ENCODE results near the gene MAS1.

DNA sequence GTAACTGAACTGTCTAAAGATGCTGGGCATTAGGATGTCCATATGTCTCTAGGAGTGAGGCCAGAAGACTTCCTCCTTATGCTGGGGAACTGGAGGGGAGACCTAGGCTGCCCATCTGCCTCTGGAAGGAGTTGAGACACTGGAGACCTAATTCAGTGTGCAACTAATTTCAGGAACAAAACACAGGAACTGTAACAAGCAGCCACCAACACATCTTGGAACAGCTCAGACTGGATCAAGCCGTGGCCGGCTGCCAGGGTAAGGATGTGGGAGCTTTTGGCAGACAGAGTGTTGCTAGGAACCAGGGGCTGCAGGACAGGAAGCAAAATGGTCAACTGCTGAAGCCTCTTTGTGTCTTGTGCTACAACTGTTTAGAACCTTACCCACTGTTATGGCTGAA is 16.4 kb upstream of the MAS1 start:
- TF ChIP-seq, protein P1, sequence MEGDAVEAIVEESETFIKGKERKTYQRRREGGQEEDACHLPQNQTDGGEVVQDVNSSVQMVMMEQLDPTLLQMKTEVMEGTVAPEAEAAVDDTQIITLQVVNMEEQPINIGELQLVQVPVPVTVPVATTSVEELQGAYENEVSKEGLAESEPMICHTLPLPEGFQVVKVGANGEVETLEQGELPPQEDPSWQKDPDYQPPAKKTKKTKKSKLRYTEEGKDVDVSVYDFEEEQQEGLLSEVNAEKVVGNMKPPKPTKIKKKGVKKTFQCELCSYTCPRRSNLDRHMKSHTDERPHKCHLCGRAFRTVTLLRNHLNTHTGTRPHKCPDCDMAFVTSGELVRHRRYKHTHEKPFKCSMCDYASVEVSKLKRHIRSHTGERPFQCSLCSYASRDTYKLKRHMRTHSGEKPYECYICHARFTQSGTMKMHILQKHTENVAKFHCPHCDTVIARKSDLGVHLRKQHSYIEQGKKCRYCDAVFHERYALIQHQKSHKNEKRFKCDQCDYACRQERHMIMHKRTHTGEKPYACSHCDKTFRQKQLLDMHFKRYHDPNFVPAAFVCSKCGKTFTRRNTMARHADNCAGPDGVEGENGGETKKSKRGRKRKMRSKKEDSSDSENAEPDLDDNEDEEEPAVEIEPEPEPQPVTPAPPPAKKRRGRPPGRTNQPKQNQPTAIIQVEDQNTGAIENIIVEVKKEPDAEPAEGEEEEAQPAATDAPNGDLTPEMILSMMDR (IDR thresholded peaks at IDR 0.05 in 2 of 3, conservative IDR thresholded peaks at IDR 0.05 in 1 of 3; ENCODE audit: control insufficient read depth in 2 of 3, extremely low read depth in 1 of 3, insufficient read depth in 1 of 3, low read depth in 3 of 3, low read length in 3 of 3): no peak
- TF ChIP-seq EGR1 (IDR thresholded peaks at IDR 0.05; ENCODE audit: borderline replicate concordance in 1 of 2, low read depth in 2 of 2, low read length in 2 of 2) (no peak), POLR2AphosphoS5 (IDR thresholded peaks at IDR 0.05; ENCODE audit: low read length) (no peak), MXI1 (IDR thresholded peaks at IDR 0.05; ENCODE audit: low read depth, low read length) (no peak), NFXL1 (IDR thresholded peaks at IDR 0.05; ENCODE audit: borderline replicate concordance) (no peak), SMAD1 (IDR thresholded peaks at IDR 0.05; ENCODE audit: low read depth, partially characterized antibody) (no peak), EZH2 (IDR thresholded peaks at IDR 0.05; ENCODE audit: borderline replicate concordance, control insufficient read depth, low read depth, low read length) (no peak), NR2C2 (IDR thresholded peaks at IDR 0.05; ENCODE audit: borderline replicate concordance, control insufficient read depth, insufficient read length, low read depth) (no peak), TAF1 (IDR thresholded peaks at IDR 0.05; ENCODE audit: borderline replicate concordance, low read depth, low read length) (no peak), SUZ12 (IDR thresholded peaks at IDR 0.05; ENCODE audit: unreplicated experiment) (no peak)
- TF ChIP-seq, protein P2, sequence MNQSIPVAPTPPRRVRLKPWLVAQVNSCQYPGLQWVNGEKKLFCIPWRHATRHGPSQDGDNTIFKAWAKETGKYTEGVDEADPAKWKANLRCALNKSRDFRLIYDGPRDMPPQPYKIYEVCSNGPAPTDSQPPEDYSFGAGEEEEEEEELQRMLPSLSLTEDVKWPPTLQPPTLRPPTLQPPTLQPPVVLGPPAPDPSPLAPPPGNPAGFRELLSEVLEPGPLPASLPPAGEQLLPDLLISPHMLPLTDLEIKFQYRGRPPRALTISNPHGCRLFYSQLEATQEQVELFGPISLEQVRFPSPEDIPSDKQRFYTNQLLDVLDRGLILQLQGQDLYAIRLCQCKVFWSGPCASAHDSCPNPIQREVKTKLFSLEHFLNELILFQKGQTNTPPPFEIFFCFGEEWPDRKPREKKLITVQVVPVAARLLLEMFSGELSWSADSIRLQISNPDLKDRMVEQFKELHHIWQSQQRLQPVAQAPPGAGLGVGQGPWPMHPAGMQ (IDR thresholded peaks at IDR 0.05; ENCODE audit: borderline replicate concordance): no peak

Measured in GM12878 (cell line).